ENCODE data around the gene LRP8. TPM values are rescaled to one million over a fixed set of nuclear protein-coding genes. Genes with fewer than 3 reads are reported as not detected.
"Not testable (repeated sequence)": the region's sequence is repeated elsewhere in the genome, so short reads cannot be mapped to it uniquely, and the experiment has no call there.

LRP8 gene
- total and polyA plus RNA-seq, 4 donors, result 0.15 to 0.75 (median 0.29) TPM

- WGBS, result 96% methylated on average over 8 of the region's 8 CpGs
- H3K27ac ChIP-seq (ENCODE audit: low read depth in 1 of 2, low read length in 2 of 2), result no peak overlapping the region
- no peak overlapping the region for H3K4me3 ChIP-seq (ENCODE audit: low read depth in 1 of 3, low read length in 3 of 3)
- H3K9ac ChIP-seq (ENCODE audit: low read depth in 1 of 2, low read length in 2 of 2), result no peak overlapping the region
- TF ChIP-seq RAD21 (IDR thresholded peaks at IDR 0.05), result no peak
- no peak for TF ChIP-seq MAX (IDR thresholded peaks at IDR 0.05)
- TF ChIP-seq ATF3 (IDR thresholded peaks at IDR 0.05), result no peak
- TF ChIP-seq YY1 (IDR thresholded peaks at IDR 0.05), result no peak
- TF ChIP-seq EGR1 (IDR thresholded peaks at IDR 0.05; ENCODE audit: low read depth in 2 of 2), result no peak
- no peak for TF ChIP-seq JUND (IDR thresholded peaks at IDR 0.05)
- no peak for TF ChIP-seq RXRA (IDR thresholded peaks at IDR 0.05)
- TF ChIP-seq FOXA2 (IDR thresholded peaks at IDR 0.05), result no peak
- TF ChIP-seq HNF4G (IDR thresholded peaks at IDR 0.05), result no peak
- no peak for TF ChIP-seq GABPA (IDR thresholded peaks at IDR 0.05 in 1 of 2, conservative IDR thresholded peaks at IDR 0.05 in 1 of 2)
- no peak for TF ChIP-seq SP1 (IDR thresholded peaks at IDR 0.05)
- no peak for TF ChIP-seq REST (IDR thresholded peaks at IDR 0.05)
- TF ChIP-seq HNF4A (conservative IDR thresholded peaks at IDR 0.05), result no peak
- TF ChIP-seq TAF1 (conservative IDR thresholded peaks at IDR 0.05), result no peak
- no peak for TF ChIP-seq CTCF (IDR thresholded peaks at IDR 0.05; ENCODE audit: low read depth, low read length, missing input control)
- TF ChIP-seq FOXA1 (IDR thresholded peaks at IDR 0.05), result no peak
- no peak for TF ChIP-seq ZBTB33 (IDR thresholded peaks at IDR 0.05)
- H3K9me3 ChIP-seq (ENCODE audit: control insufficient read depth in 4 of 4, low read length in 3 of 4), result no peaks in the 10 kb centered on the region
- no peak for DNase-seq (ENCODE audit: low spot score)
- H3K27me3 ChIP-seq (ENCODE audit: control insufficient read depth in 4 of 4, insufficient read depth in 4 of 4, low read length in 3 of 4), result peaks cover 0 to 4% (median 0%) of the 10 kb centered on the region in 4 donors
- no peaks in the 10 kb centered on the region for H3K4me1 ChIP-seq (ENCODE audit: control insufficient read depth in 4 of 4, insufficient read depth in 4 of 4, low read length in 3 of 4)
- H3K36me3 ChIP-seq (ENCODE audit: control insufficient read depth in 4 of 4, insufficient read depth in 3 of 4, low read depth in 1 of 4, low read length in 3 of 4), result no peaks in the 10 kb centered on the region
These were observed 43.4 kb downstream of the LRP8 start for GRCh38 chr1:53284224-53285020.

- 97% methylated on average over 12 of the region's 12 CpGs for WGBS
- H3K27me3 ChIP-seq (ENCODE audit: control insufficient read depth in 4 of 4, insufficient read depth in 4 of 4, low read length in 3 of 4); H3K4me1 ChIP-seq (ENCODE audit: control insufficient read depth in 4 of 4, insufficient read depth in 4 of 4, low read length in 3 of 4); H3K27ac ChIP-seq (ENCODE audit: low read depth in 1 of 2, low read length in 2 of 2); H3K36me3 ChIP-seq (ENCODE audit: control insufficient read depth in 4 of 4, insufficient read depth in 3 of 4, low read depth in 1 of 4, low read length in 3 of 4); H3K9ac ChIP-seq (ENCODE audit: low read depth in 1 of 2, low read length in 2 of 2); H3K4me3 ChIP-seq (ENCODE audit: low read depth in 1 of 3, low read length in 3 of 3); H3K9me3 ChIP-seq (ENCODE audit: control insufficient read depth in 4 of 4, low read length in 3 of 4); DNase-seq (ENCODE audit: low spot score): not testable (repeated sequence)
These were observed 44.7 kb downstream of the LRP8 start for GRCh38 chr1:53283156-53283555.
